HepG2 (cell line): Measurements from ENCODE around the gene TP53I3. TPM values are rescaled to one million over a fixed set of nuclear protein-coding genes. Genes with fewer than 3 reads are reported as not detected.

Experiments used
- EHMT2 ChIP-seq: fragments of 200-600 bp; sonication (generic); IDR thresholded peaks from 2 replicates; pipeline ENCODE4 v1.7.0; 2017; ENCODE audit warnings: antibody characterized with exemption, low read depth, low read length, borderline replicate concordance
- ESRRA ChIP-seq: sonication (generic); formaldehyde crosslinking; IDR thresholded peaks from 2 replicates; pipeline ENCODE4 v1.5.1; 2020; ENCODE audit warnings: mild to moderate bottlenecking, low read depth, missing genetic modification reagents
- GFI1 ChIP-seq: sonication (generic); formaldehyde crosslinking; IDR thresholded peaks from 2 replicates; pipeline ENCODE4 v1.5.0; 2020; ENCODE audit warnings: missing genetic modification reagents, mild to moderate bottlenecking, borderline replicate concordance
- HES4 ChIP-seq: sonication (generic); formaldehyde crosslinking; IDR thresholded peaks from 2 replicates; pipeline ENCODE4 v1.9.0; 2021; ENCODE audit warnings: mild to moderate bottlenecking, missing genetic modification reagents, borderline replicate concordance
- HMG20A ChIP-seq: IDR thresholded peaks from 2 replicates; pipeline ENCODE4 v1.6.1; 2016; ENCODE audit warnings: borderline replicate concordance
- ISX ChIP-seq: sonication (generic); formaldehyde crosslinking; conservative IDR thresholded peaks from 2 replicates; pipeline ENCODE4 v1.5.0; 2020; ENCODE audit warnings: missing genetic modification reagents
- MLXIP ChIP-seq: sonication (generic); formaldehyde crosslinking; IDR thresholded peaks from 2 replicates; pipeline ENCODE4 v1.9.0; 2021; ENCODE audit warnings: missing genetic modification reagents, borderline replicate concordance
- TEAD3 ChIP-seq: optimal IDR thresholded peaks from 2 replicates; pipeline ENCODE3; 2016; ENCODE audit warnings: borderline replicate concordance
- THAP11 ChIP-seq: IDR thresholded peaks from 2 replicates; pipeline ENCODE4 v1.6.1; 2016; ENCODE audit warnings: missing biosample characterization, missing genetic modification reagents
- ZBTB43 ChIP-seq: sonication (generic); formaldehyde crosslinking; conservative IDR thresholded peaks from 2 replicates; pipeline ENCODE4 v1.4.0; 2020; ENCODE audit warnings: missing genetic modification reagents
- ZHX2 ChIP-seq, 2 experiments: sonication (generic) in 1 of 2; formaldehyde crosslinking in 1 of 2; IDR thresholded peaks; 2 replicates each; pipeline versions ENCODE4 v1.6.1 to v1.9.0; 2014 to 2022; ENCODE audit warnings: antibody characterized with exemption in 1 of 2, borderline replicate concordance in 1 of 2, inconsistent platforms in 1 of 2, low read depth in 1 of 2, missing genetic modification reagents in 1 of 2
- ZMYM3 ChIP-seq: sonication (generic); formaldehyde crosslinking; IDR thresholded peaks from 2 replicates; pipeline ENCODE4 v1.5.1; 2020; ENCODE audit warnings: mild to moderate bottlenecking, missing genetic modification reagents
- ZNF230 ChIP-seq: sonication (generic); formaldehyde crosslinking; IDR thresholded peaks from 2 replicates; pipeline ENCODE4 v1.4.0; 2020; ENCODE audit warnings: mild to moderate bottlenecking, missing genetic modification reagents
- ZNF350 ChIP-seq: sonication (generic); formaldehyde crosslinking; IDR thresholded peaks from 2 replicates; pipeline ENCODE4 v1.4.0; 2020; ENCODE audit warnings: mild to moderate bottlenecking, low read depth, missing genetic modification reagents, borderline replicate concordance
- ZNF354B ChIP-seq: sonication (generic); formaldehyde crosslinking; IDR thresholded peaks from 2 replicates; pipeline ENCODE4 v1.8.0; 2022; ENCODE audit warnings: mild to moderate bottlenecking, missing genetic modification reagents
- ZNF670 ChIP-seq: sonication (generic); formaldehyde crosslinking; IDR thresholded peaks from 2 replicates; pipeline ENCODE4 v1.8.0; 2022; ENCODE audit warnings: mild to moderate bottlenecking, missing genetic modification reagents, borderline replicate concordance
- ZNF704 ChIP-seq: sonication (generic); formaldehyde crosslinking; IDR thresholded peaks from 2 replicates; pipeline ENCODE4 v1.8.1; 2023; ENCODE audit warnings: mild to moderate bottlenecking, inconsistent platforms, moderate library complexity, missing genetic modification reagents, borderline replicate concordance
- ZNF768 ChIP-seq: sonication (generic); formaldehyde crosslinking; IDR thresholded peaks from 2 replicates; pipeline ENCODE4 v1.4.0; 2020; ENCODE audit warnings: missing genetic modification reagents
- ZSCAN12 ChIP-seq: sonication (generic); formaldehyde crosslinking; IDR thresholded peaks from 2 replicates; pipeline ENCODE4 v1.9.0; 2021; ENCODE audit warnings: mild to moderate bottlenecking, missing genetic modification reagents
- polyA plus RNA-seq, 8 experiments: library from polyadenylated mRNA; depleted of rRNA in 3 of 8; stranded (reverse) in 7 of 8; unstranded in 1 of 8; fragments of >200 nt; fragmentation: Illumina TruSeq in 4 of 8; extraction: Trizol in 4 of 8; gene quantifications; 2 replicates each; pipeline versions ENCODE4 v1.2.1 to v1.2.3, GENCODE V29; 2011 to 2016; ENCODE audit warnings: low read depth in 4 of 8, missing spikeins in 1 of 8, mixed read lengths in 1 of 8; ENCODE audit not compliant: insufficient read depth in 1 of 8
- total RNA-seq, 5 experiments: library from RNA; depleted of rRNA; stranded (reverse); fragments of >200 nt; fragmentation: Illumina TruSeq; extraction: Trizol; gene quantifications; 2 replicates each; pipeline ENCODE4 v1.2.3, GENCODE V29; 2016; ENCODE audit warnings: low read depth in 1 of 5

The TP53I3 gene
- total and polyA plus RNA-seq, 2 of the 13 experiments (the other 11 are each of a cell fraction or from before 2014, with no cell fraction given) = 25.0 to 44.1 TPM

- TF ChIP-seq TEAD3 (no peak), ZMYM3 (CRISPR knock-in tag) (peak; percentile 48; the same call in 1 of the 2 replicates), ZNF230 (CRISPR knock-in tag) (0 out of 2 replicates have a peak, but pooled peaks have one; percentile 11), GFI1 (CRISPR knock-in tag) (peak; percentile 16; the same call in 1 of the 2 replicates), THAP11 (CRISPR knock-in tag) (peak; percentile 3; the same call in 1 of the 2 replicates), HMG20A (CRISPR knock-in tag) (0 out of 2 replicates have a peak, but pooled peaks have one; percentile 2), ZNF704 (CRISPR knock-in tag) (no peak; the same call in 1 of the 2 replicates), ZNF768 (CRISPR knock-in tag) (peak; percentile 72), EHMT2 (no peak), ISX (no peak), HES4 (CRISPR knock-in tag) (no peak), ZBTB43 (no peak), ZSCAN12 (no peak), ZNF354B (CRISPR knock-in tag) (no peak), ZHX2 (IDR thresholded peaks at IDR 0.05; ENCODE audit: low read depth) (0 out of 2 replicates have a peak, but pooled peaks have one; percentile 20), ZHX2 (CRISPR knock-in tag; IDR thresholded peaks at IDR 0.05; ENCODE audit: borderline replicate concordance) (no peak), MLXIP (CRISPR knock-in tag) (no peak), ESRRA (CRISPR knock-in tag) (no peak), ZNF350 (peak; percentile 17; the same call in 1 of the 2 replicates), ZNF670 (CRISPR knock-in tag) (no peak)
These were observed 37.0 kb downstream of the TP53I3 start (continued) for GRCh38 chr2:24047703-24048033.
